Measurements from ENCODE around the gene EGR2.

The EGR2 gene

DNA sequence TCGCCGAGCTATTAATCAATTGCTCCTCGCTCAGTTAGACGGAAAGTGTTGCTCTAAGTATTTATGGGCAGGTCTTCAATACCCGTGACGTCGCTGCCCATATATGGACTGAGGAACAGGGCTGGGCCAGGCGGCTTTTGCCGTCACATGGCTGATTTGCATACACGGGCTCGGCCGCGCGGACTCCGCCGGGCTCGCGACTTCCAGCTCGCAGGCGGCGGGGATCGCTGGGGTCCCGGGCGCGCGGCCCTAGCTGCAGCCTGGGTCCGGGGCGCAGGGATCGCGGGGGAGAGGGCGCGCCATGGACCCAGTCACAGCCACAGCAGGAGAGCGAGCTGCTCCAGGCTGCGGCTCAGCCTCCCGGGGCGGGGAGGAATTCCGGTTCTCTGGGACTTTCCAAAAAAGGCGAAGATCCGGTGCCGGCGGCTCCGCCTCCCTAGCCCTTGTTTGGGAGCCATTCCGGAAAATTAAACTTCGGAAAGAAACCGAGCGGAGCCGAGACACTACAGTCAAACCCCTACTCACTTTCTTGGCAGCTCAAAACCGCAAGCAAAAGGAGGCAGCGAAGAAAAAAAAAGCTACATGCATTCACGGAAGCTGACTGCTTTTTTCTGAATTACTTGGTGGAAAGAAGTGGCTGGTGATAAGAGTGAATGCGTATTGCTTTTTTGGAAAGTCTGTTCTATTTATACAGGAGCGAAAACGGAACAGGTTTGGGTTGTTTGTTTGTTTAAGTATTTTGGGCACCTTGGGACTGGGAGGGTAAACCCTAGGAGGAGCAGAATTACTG, at the start of gene EGR2:
Gene EGR2 (minus strand): TSS at position 36 of the 790 bp plus-strand sequence. CDS start 337 bp downstream, outside the sequence.
- FAIRE-seq = peak; percentile 82

DNA sequence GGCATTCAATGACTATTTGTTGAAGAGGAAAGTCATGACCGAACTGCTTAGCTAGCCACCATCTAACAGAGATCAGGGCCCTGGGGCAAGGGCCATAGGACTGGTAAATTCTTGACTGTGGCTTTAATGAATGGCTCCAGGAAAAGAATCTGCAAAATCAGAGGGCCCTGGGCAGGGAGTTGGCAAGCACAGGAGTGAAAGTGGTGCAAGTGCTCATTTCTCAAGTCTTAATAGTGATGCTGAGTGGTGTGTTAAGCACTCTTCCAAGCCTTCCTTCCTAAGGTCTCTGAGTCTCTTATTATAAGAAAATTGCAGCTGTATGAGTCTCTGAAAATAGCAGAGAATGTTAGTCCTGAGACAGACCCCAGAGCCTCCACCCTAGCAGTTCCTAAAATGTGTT, 46.3 kb upstream of the EGR2 start:
- no peak for FAIRE-seq

DNA sequence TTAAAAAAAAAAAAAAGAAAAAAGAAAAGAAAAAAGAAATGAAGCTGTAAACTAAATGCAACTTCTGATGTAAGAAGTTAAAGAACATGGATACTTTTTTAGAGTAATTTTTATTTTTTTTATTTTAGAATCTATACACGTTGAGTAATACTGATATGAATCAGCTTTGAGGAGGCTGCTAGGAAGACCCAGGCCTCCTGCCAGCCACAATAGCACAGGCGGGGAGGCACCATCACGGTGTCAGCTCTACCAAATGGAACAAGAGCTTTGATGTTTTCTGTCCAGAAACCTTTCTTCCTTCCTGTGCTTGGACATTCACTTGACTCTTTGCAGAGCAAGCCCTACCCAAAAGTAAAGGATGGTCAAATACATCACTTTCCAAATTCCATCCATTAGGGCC, 45.3 kb upstream of the EGR2 start:
- no peak for FAIRE-seq

DNA sequence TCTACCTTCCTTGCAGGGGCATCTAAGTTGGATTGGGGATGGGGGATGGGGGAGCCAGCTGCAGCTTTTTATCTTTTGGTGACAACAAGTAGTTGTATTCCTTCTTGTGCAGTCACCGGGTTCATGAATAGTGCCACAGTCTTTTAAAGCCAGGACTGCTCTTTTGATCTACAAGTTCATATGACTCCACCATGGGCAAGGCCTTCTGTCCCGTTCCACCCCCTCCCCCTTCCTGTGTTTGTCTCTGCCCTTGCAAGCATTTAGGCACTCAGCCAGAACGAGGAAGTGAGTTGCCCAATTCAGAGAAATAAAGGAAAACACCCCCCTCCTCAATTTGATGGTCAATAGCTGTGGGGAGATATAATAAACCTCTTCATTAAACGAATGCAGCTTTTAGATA, 44.8 kb upstream of the EGR2 start:
- no peak for FAIRE-seq

DNA sequence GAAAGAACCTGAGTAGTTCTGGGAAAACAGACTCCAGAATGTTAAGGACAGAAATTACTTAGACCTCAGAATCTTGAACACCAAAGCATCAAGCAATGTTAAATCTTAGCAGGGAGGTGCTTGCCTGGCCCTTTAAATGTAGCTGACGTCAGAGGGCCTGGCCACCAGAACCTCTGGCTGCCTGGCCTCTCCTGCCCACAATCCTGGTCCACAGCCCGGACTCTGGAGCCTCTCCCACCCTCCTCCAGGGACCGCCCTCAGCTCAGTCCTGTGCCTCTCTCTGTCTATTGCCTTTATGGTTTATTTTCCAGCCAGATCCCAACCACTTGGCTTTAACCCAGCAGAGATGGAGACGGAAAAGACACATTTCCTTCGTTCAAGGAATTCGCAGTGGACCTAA, 42.2 kb upstream of the EGR2 start:
- FAIRE-seq = no peak

DNA sequence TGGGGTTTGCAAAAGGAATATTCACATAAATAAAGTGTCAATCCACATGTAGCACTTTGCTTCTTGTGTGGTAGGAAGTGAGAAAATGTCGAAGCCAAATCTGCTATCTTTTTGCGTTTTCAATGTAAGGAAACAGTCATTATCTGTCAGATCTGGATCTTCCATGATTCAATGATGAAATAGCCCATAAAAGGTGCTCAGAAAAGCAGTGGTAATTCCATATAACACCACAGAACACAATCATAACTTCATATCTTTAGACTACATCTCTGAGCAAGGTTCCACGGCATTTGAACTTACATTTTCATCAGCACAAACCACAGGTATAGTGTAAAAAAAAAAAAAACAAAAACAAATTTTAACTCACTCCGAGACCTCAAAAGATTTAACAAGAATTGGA, 39.9 kb upstream of the EGR2 start:
- no peak for FAIRE-seq

DNA sequence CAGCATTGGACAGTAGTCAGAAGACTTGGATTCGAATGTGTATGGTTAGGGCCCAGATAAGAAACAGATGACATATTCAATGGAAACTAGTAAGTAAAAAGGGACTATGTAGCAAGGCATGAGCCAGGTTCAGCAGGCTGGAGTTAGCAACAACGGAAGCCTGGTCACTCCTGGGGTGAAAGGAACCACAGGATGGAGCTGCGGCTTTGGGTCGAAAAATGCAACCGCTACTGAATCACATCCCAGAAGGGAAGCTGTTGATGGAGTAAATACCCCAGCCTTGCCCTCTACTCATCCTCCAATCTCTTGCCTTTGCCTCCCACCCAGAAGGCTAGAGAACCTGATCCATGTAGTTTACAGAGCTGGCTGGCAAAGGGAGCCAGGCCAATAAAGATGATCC, 37.5 kb upstream of the EGR2 start:
- no peak for FAIRE-seq

DNA sequence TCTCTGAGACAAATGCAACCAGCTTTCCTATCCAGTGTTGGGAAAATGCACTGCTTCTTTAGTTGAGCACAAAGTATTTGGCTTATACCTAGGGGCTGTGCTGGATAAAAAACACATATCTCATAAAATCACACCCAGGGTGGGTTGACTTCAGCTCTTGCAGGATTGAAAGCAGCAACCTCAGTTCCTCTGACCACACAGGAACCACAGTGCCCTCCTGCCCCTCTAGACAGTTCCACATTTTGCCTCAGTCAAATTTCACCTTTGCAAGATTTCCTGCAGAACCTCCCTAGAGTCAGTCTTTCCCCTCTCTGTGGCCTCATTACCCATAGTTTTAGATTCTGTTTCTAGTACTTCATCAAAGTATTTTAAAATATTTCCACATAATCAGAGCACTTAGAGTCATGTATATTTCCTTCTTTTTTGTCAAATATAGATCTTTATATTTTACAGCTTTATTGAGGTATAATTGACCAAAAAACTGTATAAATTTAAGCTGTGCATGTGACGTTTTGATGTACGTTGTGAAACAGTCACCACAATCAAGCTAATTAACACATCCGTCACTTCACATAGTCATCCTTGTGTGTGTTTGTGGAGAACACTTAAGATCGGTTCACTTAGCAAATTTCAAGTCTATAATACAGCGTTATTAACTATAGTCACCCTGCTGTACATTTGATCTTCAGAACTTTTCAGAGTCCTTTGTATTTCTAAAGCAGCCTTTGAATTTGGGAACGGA, 37.0 kb upstream of the EGR2 start:
- FAIRE-seq = no peak

DNA sequence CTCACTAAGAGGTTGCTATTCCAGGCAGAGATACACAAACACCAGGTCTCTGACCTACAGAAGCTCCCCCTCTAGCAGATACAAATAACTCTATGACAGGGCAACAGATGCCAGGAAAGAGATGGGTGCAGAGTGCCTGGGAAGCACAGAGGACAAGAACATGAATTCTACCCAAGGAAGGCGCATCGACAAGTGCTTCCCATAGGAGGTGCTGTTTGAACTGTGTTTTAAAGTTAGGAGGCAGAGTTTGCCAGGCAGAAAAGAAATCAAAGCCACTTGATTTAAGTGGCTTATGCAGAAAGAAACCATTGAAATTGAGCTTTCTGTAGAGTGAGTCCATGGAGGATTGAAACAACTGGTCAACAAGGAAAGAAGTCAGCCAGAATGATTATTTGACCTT, 35.3 kb upstream of the EGR2 start:
- FAIRE-seq = no peak

DNA sequence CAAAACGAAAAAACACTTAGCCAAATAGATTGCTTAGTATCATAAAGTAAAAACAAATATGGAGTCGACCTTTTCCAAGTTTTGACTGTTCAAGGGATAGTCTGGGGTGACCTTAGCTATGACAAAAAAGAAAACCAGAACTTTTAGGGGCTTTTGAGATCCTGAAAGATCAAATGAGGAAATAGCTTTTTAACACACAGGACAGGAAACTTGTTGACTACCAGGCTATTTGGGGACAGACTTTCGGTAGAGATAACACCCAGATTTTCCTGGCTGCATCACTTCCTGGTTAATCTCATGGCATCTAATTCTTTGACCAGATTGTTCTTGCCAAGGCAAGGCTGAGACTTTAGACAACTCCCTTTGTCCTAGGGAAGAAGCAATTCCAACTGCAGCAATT, 34.5 kb upstream of the EGR2 start:
- FAIRE-seq = no peak

DNA sequence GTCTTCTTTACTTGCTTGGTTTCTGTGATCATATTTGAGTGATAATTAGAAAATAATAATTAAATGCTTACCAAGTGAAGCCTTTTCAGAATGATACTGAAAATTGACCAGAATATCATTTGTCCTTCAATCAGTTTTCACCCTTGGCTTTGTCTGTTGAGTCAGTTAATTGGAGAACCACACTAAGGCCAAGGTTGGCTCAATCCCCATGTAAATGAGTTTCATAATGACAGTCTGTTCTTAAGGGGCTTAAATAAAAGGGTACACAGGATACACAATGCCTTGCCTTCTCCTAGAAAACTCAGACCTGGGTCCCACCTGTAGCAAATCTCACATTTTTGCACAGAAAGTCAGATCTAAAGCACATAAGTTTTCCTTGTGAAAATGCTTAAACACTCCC, 31.3 kb upstream of the EGR2 start:
- FAIRE-seq = no peak

DNA sequence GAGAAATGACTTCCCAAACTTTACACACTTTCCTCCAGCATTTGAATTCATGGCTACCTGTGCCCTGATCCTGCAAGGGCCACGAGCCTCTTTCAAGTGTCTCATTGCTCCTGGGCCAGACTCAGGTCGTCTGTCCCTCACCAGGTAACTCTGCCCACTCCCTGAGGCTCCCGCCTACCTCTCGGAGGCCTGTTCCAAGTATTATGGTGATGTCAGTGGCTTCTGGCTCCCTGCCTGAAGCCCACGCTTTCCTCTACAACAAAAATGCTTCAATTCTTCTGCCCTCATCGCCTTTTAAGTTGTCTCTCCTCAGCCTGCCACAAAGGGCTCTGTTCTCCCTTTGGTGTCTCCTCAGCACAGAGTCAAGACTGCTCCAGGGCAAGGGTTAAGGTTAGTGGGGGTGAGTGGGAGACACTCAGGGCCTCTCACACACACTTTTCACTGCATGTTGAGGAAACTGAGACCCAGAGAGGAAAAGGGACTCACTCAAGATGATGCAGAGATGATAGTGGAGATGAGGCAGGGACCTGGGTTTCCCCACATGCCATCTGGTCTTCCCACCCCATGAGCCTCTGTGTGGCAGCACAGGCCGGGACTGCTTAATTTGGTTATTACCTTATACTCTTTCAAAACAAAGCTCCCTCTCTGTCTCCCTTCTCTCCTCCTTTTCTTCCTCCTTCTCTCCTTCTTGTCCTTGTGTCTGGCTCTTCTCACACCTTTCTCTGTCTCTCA, 28.3 kb upstream of the EGR2 start:
- no peak for FAIRE-seq

DNA sequence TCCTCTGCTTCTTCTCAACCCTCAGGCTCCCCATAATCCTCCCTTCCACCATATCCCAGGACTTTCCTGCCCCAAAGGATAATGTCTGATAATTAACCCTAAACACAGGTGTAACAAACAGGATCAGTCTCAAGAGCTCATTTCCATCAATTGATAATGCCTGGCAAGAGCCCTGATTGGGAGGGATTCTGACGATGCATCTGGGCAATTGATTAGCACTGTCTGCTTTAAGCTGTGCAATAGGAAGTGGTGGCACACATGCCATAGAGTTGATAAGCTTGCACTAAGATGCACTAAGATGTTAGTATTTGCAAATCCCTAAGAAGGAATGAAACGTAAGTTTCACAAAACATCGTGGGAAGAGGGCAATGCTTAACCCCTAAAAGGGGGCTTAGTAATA, 27.4 kb upstream of the EGR2 start:
- FAIRE-seq = no peak

DNA sequence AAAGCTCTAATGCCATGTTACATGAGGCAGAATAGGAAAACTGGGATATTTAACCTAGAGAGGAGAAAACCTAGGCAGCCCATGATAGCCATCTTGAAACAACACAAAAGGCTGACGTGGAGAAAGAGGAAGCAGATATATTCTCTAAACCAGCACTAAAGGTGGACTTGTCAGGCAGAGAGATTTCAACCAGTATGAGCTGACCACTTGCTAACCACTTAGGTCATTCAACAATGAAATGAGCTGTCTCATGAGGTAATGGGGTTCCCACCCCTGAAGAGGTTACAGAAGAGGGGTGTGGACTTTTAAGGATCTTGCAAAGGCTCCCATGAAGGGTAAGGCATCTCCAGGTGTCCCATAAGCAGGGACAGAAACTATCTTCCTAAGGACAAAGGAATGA, 26.8 kb upstream of the EGR2 start:
- FAIRE-seq = no peak

DNA sequence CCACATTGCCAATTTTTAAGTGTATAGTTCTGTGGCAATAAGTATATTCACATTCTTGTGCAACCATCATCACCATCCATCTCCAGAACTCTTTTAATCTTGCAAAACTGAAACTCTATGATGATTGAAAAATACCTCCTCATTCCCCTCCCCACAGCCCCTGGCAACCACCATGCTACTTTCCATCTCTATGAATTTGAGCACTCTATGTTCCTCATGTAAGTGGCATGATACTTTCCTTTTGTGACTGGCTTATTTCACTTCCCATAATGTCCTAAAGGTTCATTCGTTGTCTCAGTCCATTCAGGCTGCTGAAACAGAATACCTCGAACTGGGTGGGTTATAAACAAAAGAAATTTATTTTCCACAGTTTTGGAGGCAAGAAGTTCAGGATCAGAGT, 23.4 kb upstream of the EGR2 start:
- FAIRE-seq = no peak

DNA sequence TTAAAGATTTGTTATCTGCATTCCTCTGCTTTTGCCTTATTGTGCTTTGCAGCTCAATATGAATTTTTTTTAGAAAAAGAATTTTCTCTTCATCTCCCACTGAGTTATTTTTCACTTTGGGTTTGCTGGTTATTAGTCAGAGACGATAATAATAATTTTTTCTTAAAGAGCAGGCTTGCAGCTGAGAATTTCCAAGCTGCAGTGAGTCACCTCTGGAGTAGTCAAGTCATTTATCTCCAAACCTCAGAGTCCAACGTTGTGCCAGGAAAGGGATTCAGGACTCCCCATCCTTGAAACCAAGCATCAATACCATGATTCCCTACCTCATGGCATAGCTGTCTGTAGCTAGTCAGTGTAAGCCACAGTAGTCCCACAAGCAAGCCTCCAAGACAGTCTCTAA, 15.2 kb upstream of the EGR2 start:
- FAIRE-seq = no peak

DNA sequence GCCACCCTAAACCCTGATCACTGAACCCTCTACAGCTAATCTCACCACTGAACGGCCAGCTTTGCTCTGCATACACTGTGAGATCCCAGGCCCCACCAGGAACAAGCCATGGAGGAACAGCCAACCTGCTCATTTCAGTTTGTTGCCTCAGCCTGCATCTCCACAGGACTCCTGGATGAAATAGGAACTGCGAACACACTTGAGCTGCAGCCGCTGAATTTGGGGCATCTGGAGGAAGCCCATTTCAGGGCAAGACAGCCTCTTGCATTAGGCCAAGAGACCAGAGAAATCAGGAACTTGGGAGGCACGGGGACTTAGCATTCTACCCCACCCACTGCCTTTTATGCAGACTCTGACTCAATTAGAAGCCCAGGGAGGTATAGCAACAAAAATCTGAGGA, 14.5 kb upstream of the EGR2 start:
- FAIRE-seq = no peak

DNA sequence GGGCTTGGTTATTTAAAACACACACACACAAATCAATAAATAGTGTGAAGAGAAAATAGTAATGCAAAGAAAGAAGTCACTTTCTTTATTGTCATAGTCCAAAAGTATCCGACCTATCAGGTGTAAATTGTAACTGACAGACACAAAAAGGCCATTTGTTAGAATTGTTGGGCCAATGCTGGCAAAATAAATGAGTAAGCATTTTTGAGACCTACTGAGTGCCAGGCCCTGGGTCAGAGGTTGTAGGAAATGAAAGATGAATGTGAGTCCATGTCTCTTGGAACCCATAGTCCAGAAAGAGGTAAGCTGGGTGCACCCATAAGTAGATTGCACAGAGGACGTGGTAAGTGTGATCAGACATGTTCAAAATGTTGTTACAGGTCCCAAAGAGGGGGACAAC, 13.5 kb upstream of the EGR2 start:
- no peak for FAIRE-seq

DNA sequence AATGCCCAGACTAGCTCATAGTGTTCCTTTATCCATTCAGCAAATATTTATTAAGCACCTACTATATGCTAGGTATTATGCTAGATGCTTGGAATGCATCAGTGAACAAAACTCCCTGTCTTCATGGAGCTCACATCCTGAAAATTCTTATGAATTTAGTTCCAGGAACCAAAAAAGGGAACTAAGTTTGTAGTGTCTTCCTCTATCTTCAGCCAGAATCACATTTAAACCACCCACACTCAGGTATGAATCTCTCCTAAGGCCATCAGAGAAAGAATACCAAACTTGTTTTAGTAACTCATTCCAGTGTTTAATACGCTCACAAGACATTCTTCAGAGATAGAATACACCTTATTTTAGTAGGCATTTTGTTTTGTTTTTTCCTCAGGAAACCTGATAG, 10.1 kb upstream of the EGR2 start:
- no peak for FAIRE-seq

DNA sequence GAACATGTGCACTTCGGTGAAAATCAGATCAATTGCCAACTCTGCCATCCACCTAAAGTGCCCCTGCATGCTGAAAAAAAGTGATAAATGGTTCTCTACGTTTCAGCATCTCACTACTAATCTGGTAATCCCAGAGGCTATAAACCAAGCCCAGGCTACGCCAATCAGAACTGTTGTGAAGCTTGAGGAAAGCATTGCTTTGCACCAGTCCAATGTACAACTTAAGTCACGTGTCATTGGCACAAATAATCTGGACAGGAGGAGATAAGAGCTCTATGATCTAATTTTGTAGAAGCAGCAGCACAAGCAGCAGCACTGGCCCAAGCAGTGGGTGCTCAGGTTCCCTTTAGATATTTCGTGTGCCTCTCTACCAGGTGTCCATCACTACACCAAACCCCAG, 4.4 kb upstream of the EGR2 start:
- no peak for FAIRE-seq

DNA sequence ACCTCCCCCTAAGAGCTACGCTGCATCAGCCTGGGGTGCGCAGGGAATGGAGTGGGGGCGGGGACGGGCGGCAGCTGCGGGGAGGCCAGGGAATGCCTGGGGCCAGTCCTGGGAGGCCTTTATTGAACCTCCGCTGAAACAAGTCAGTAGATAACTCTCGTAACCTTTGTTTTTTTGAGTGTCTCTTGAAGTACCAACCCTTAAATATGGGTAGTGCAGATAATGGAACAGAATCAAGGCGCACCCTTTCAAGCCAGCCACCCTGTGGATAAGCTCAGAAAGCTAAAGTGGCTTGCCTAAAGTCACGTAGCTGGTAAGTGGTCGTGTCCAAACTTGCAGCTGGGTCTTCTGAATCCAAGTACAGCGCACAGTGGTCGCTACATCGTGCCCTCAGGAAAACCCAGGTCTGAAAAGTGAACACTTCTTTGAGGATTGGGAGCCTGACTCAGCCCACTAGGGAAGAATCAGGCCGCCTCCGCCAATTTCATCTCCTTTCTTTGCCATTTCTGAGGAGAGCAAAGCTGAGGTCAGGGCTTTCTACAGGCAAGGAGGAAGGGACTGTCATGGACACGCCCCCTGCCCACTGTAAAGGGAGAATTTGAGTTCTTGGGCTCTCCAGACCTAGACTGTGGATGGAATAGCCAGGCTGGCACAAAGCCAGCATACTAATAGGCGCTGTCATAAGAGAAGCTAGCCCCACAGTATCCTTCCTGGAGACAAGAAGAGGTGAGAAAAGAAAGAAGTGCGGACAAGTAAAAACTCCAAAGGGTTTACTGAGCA, 3.2 kb upstream of the EGR2 start:
- FAIRE-seq = no peak

DNA sequence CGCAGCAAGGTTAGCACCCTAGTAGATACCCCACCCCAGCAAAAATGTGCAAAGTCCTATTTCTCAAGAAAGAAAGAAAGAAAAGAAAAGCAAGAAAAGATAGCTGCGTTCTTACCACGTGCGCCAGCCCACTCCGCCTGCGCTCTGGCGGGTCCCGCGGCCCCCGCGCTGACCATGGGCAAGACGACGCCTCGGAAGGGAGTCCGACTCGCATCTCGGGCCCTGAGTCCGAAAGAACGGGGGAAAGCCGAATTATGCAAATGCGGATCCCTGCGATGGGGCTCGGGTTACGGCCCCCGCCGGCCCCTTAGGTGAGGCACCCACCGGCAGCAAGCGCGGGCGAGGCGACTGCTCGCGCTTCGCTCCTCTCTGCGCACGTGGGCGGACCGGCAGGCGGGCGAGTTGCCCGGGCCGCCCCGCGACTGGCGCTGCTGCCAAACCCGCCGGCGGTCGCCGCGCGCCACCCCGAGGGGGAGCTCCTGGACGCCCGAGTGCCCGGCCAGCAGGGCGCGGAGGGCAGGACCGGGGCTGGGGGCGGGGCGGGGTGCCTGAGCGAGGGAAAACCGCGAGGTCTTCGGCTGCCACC, 2.4 kb upstream of the EGR2 start:
- no peak for FAIRE-seq

All from colon (tissue), 2 donors.